Bronchial smooth muscle cell (primary cell): ENCODE results near the gene RAD51D. TPM values are rescaled to one million over a fixed set of nuclear protein-coding genes. Genes with fewer than 3 reads are reported as not detected.

Experiments used
- total RNA-seq: library from RNA; depleted of rRNA; stranded (reverse); fragments of >200 nt; gene quantifications from 2 replicates; pipeline ENCODE4 v1.2.1, GENCODE V29; 2014

The RAD51D gene
- total RNA-seq = 12.5 and 15.0 TPM in 2 replicates

DNA sequence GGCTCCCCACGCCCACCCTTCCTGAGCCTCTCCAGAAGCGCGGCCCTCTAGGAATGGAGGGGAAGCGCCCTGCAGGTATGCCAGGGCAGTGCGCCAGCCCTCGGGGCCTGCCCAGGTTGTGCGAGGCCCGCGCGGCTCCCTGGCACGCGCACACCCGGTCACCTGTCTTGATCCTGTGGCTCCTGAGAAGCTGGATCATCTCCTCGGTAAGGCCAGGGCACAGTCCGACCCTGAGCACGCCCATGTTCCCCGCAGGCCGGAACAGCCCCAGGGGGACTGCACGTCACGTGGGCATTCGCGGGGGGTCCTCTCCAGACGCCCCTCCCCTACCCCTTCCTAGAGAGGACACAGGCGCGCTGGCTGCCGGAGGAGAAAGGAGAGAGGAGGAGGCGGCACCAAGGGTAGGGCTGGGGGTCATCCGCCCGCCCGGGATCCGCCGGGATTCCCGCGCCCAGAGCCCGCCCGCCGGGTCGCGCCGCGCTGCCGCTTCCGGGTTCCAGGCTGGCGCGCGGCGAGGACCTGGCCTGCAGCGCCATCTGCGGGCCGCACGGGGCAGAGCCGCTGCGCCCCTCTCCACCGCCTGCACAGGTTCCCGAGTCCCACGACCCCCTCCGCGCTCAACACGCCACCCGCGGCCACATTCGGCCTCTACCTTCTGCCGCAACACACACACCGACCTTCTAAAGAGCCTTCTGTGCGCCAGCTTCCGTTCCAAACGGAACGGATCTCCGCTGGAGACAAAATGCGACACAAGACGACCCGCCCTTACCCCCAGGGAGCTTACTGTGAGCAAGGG, at the start of gene RAD51D:
Gene RAD51D, minus strand, starts transcription at position 491 of the 796 bp plus-strand sequence. Its CDS starts 247 bp downstream, at position 244.

DNA sequence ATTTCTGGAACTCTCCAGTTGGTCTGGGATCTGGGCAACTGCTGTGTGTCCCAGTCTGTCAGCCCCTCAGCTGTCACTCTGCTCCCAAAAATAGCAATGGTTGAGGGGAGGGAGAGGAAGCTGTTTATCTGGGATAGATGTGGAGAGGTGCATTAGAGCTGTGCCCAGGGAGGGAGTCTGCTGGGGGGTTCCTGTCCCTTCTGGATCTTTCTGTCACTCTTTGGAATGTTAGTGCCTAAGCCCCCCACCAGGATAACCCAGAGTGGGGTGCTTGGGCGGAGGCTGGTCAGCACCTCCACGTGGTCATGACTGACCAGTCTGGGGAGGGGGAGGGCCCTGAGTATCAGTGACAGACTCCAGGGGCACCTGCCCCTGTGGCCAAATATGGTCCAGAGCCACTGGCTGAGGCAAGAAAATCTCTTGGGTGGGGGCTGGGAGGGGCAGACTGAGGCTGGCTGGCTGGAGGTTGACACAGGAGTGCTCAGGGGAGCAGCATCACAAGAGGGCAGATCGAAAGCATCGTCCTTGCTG, 27.8 kb upstream of the RAD51D start, which contains the start of gene UNC45B:
Gene UNC45B, plus strand, starts transcription at position 443 of the 531 bp plus-strand sequence. CDS start 447 bp downstream, outside the sequence.

DNA sequence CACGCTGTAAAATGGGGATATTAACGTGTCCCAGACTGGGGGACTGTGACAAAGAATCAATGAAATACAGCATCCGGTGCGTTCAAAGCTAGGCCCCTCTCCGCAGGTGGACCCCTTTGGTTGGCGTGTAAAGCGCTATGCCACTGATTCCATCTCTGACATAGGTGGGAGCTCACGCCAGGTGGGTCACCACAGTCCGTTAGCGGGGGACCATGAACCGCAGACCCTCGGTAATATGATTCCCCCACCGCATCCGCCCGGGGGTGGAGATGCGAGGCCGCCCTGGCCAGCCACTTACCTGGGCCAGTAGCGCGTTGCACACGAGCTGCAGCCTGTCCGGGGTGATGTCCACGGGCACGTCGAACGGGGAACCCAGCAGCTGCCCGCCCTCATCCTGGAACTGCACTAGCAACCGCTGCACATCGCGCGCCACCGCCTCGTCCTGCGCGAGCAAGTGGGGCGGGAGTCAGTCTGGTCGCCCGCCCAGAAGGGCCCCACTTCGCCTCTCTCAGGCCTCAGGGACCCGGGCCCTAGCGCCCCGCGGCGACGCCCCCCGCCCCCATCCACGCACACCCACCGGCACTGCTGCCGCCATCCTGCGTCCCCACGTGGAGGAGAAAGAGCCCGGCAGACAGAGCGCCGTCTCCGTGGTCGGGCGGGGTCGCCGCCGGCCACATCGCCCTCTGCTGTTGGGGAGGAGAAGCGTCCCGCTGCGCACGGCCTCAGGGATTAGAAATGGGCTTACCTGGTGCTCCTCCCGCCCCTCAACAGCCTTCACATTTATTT, 22.2 kb upstream of the RAD51D start, which contains the start of gene NLE1:
Gene NLE1, minus strand, starts transcription at position 623 of the 786 bp plus-strand sequence. Its CDS starts 28 bp downstream, at position 595.

DNA sequence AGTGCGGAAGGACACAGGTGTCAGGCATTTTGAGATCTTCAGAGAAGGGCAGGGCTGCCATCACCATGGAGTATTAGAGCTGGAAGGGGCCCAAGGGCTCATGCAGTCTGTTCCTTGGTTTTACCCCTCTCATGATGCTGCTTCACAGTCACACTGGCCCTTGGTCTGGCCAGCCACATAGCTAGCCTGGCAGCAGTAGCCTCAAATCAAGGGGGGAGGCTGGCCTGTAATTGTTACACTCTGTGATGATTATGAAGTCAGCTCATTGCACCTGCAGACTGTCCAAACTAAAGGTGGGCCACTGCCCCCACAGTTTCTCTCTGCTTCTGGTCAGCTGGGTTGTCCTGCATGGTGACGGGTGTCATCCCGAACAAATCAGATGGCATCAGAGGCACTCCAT, 1.7 kb upstream of the RAD51D start, which contains the start of gene FNDC8:
Gene FNDC8, plus strand, starts transcription at position 301 of the 400 bp plus-strand sequence. Its CDS starts 79 bp downstream, at position 380.

DNA sequence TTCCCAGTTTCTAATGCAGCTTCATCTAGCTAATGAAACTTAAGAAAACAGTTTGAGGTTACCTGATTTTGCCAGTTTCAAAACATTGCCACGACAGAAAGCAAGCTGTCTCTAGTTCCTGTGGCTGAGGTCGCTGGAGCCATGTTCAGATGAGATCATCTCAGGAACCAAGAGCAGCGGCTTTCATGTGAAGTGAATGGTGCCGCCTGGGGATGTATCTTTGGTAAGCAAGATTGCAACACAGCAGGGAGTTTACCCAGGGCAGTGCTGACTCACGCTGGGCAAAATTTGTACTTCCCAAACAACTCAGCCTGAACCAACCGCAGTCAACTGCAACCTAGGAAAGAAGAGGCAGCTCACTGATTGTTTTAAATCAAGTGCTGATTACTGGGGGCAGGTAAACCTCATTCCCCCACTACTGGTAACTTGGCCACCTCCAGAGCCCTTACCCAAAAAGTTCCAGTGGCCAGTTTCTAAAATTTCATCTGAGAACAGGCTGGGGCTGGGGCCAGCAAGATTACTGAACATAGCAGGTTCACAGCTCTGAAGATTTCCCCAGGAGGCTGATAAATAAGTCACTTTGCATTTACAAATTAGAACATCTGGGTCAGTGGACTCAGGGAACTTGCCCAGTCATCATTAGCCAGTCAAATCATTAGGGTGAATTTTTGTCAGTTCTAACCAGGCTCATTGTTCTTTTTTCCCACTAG, 56.0 kb downstream of the RAD51D start, which contains the start of gene RFFL:
Gene RFFL, minus strand, starts transcription at position 194 of the 710 bp plus-strand sequence. CDS start 37,154 bp downstream, outside the sequence.

Other genes with a start within 250 kb of the RAD51D start
- 1.5 and 4.1 TPM in 2 replicates for gene CCT6B, start 158.4 kb downstream of the RAD51D start, total RNA-seq
- 15.3 and 19.8 TPM in 2 replicates for gene ZNF830, start 158.3 kb downstream of the RAD51D start, total RNA-seq
- gene LIG3, start 139.3 kb downstream of the RAD51D start, total RNA-seq = 25.5 and 36.3 TPM in 2 replicates
- 8.2 and 10.2 TPM in 2 replicates for gene RFFL, start 56.2 kb downstream of the RAD51D start, total RNA-seq
- gene FNDC8, start 1.8 kb upstream of the RAD51D start, total RNA-seq = not detected in 2 replicates
- gene NLE1, start 22.4 kb upstream of the RAD51D start, total RNA-seq = 17.8 and 20.5 TPM in 2 replicates
- under 0.01 TPM in 1 of 2 replicates, not detected in the other for gene UNC45B, start 28.0 kb upstream of the RAD51D start, total RNA-seq
- gene SLC35G3, start 74.5 kb upstream of the RAD51D start, total RNA-seq = not detected in 2 replicates
- 78.2 and 112 TPM in 2 replicates for gene SLFN5, start 123.2 kb upstream of the RAD51D start, total RNA-seq